Adrenal gland (tissue), 12 donors: ENCODE data around the gene DHX29. TPM values are rescaled to one million over a fixed set of nuclear protein-coding genes. Genes with fewer than 3 reads are reported as not detected.

Experiments used
- DNase-seq, 7 donors: peaks; one replicate each; pipeline ENCODE4 v3.0.0-alpha.2; 2019 to 2020
- H3K27ac ChIP-seq, 5 donors: fragments of 200-600 bp; sonication (generic) in 4 of 5; 1 replicate in 3 of 5; 2 replicates in 2 of 5; pipeline versions ENCODE4 v1.5.1 to v1.8.0; 2016 to 2020; ENCODE audit warnings: mild to moderate bottlenecking in 1 of 5
- H3K27me3 ChIP-seq: fragments of 200-600 bp; 2 replicates; pipeline ENCODE4 v1.8.0; 2021
- H3K36me3 ChIP-seq, 2 donors: fragments of 200-600 bp; replicated peaks in 1 of 2; 1 replicate in 1 of 2; 2 replicates in 1 of 2; pipeline versions ENCODE4 v1.5.1 to v1.8.0; 2018 to 2022
- H3K4me1 ChIP-seq, 2 donors: fragments of 200-600 bp; replicated peaks in 1 of 2; 1 replicate in 1 of 2; 2 replicates in 1 of 2; pipeline versions ENCODE4 v1.5.1 to v1.8.0; 2018 to 2021
- H3K4me3 ChIP-seq, 4 donors: fragments of 200-600 bp; sonication (generic) in 3 of 4; one replicate each; pipeline ENCODE4 v1.5.1; 2016 to 2018
- H3K9me3 ChIP-seq, 3 donors: fragments of 200-600 bp; sonication (generic) in 1 of 3; replicated peaks in 1 of 3; 1 replicate in 2 of 3; 2 replicates in 1 of 3; pipeline versions ENCODE4 v1.5.1 to v1.8.0; 2016 to 2021
- POLR2A ChIP-seq, 2 donors: fragments of 450-650 bp; IDR thresholded peaks; one replicate each; pipeline ENCODE4 v1.6.1; 2017; ENCODE audit warnings: antibody characterized with exemption in 2 of 2, mild to moderate bottlenecking in 2 of 2, moderate library complexity in 1 of 2
- WGBS, 4 donors: extraction: QIAGEN DNeasy Blood & Tissue Kit in 2 of 4; methylation state at CpG; one replicate each; pipeline versions ENCODE4 v1.1.5 to v1.1.7; 2013 to 2017; 5-methylcytosine and 5-hydroxymethylcytosine counted together
- intact Hi-C, 2 donors: fragments of 100-400 bp; cut with DNase I; formaldehyde crosslinking; loops; one replicate each; pipeline versions ENCODE4 v1.14.1 to v1.15.0; 2022 to 2023
- polyA plus RNA-seq, 3 donors: library from polyadenylated mRNA; stranded (reverse); fragments of 200-250 nt in 2 of 3; fragments of 350-450 nt in 1 of 3; fragmentation: Illumina TruSeq in 1 of 3; extraction: RNeasy Lipid Tissue Mini Kit (QIAGEN cat#74804) in 1 of 3; gene quantifications; one replicate each; pipeline ENCODE4 v1.2.3, GENCODE V29; 2013 to 2014
- total RNA-seq, 9 donors: library from RNA; depleted of rRNA in 4 of 9; stranded (reverse); fragments of >200 nt in 4 of 9; fragments of 120-200 nt in 1 of 9; fragmentation: NEBNext Ultra II Directional in 1 of 9; extraction: Animal tissue kit (Norgen Biotek cat#: 25700) in 1 of 9; gene quantifications; one replicate each; pipeline versions ENCODE4 v1.1.0 to v1.2.4, GENCODE V29; 2013 to 2023
- TF ChIP-seq, protein P1 (sequence below), 6 experiments: fragments of 450-650 bp in 4 of 6; fragments of 200-600 bp in 2 of 6; sonication (generic) in 1 of 6; IDR thresholded peaks; 1 replicate in 5 of 6; 2 replicates in 1 of 6; pipeline versions ENCODE4 v1.5.1 to v1.8.0; 2016 to 2021; ENCODE audit warnings: antibody characterized with exemption in 6 of 6, mild to moderate bottlenecking in 2 of 6, moderate library complexity in 1 of 6
- donor health status: healthy with polysubstance abuse.
- donor health status: Bipolar disorder and iron deficiency.
- donor health status: DM: yes; HTN: yes; CAD: no.
- donor health status: DM: no; HTN: no; CAD: no.
- donor health status: DM: no; HTN: no; CAD: no.
- donor health status: DM: yes; HTN: yes; CAD: no.

The DHX29 gene
- total and polyA plus RNA-seq, 12 donors, result 6.7 to 34.9 (median 24.8) TPM

DNA sequence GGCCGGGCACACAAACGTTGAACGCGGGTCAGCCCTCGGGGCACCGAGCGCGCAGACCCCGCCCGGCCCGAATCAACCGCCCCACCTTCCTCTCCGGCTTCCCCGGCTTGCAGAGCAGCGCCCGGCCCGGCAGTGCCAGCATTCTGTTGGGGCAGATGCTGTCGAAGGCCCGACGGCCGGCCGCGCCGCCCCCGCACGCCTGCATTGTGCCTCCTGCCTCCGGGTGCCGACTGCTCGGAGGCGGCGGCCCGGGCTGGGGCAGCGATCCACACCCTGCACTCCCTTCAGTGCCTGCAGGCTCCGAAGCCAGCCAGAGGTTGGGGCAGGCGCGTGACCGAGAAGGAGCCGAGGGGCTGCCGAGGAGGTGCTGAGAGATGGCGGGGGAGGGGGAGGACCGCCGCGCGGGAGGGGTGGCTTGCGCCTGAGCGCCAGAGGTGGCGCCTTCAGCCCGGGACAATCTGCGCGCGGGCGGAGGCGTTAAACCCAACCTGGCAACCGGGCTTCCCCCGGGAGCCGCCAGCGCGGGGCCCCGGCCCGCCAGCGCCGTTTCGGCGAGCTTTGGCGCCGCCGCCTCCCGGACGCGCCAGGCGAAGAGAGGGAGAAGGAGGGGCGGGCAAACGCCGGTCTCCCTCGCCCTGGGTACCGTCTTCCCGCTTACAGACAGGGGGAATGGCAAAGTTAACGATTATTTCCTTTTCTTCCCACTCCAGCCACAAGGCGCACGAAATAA is 80.4 kb downstream of the DHX29 start, which contains the start of gene MCIDAS:
Gene MCIDAS, minus strand, starts transcription at position 382 of the 730 bp plus-strand sequence. Its CDS starts 177 bp downstream, at position 205.
- Histone ChIP-seq H3K9me3 (no peaks in the 10 kb centered on the region), H3K36me3 (no peaks in the 10 kb centered on the region), H3K4me1 (peaks cover 13 to 24% of the 10 kb centered on the region in 2 donors), H3K27me3 (peaks cover 97% of the 10 kb centered on the region), H3K4me3 (peak within 1 kb of the TSS in 2 of 4 donors; percentile 13 to 48), H3K27ac (no peak within 1 kb of the TSS)
- TF ChIP-seq, protein P1, sequence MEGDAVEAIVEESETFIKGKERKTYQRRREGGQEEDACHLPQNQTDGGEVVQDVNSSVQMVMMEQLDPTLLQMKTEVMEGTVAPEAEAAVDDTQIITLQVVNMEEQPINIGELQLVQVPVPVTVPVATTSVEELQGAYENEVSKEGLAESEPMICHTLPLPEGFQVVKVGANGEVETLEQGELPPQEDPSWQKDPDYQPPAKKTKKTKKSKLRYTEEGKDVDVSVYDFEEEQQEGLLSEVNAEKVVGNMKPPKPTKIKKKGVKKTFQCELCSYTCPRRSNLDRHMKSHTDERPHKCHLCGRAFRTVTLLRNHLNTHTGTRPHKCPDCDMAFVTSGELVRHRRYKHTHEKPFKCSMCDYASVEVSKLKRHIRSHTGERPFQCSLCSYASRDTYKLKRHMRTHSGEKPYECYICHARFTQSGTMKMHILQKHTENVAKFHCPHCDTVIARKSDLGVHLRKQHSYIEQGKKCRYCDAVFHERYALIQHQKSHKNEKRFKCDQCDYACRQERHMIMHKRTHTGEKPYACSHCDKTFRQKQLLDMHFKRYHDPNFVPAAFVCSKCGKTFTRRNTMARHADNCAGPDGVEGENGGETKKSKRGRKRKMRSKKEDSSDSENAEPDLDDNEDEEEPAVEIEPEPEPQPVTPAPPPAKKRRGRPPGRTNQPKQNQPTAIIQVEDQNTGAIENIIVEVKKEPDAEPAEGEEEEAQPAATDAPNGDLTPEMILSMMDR (IDR thresholded peaks at IDR 0.05), result no peak
- no peak for TF ChIP-seq POLR2A (IDR thresholded peaks at IDR 0.05)
- 0 to 1% (median 1%) methylated on average over 4 to 80 of the region's 80 CpGs for WGBS, 4 donors
- intact Hi-C loops, result loop anchor here in 1 of 2 donors (10.0 kb wide), 1 partner anchor 52 kb away; the partner anchor contains the start of gene CDC20B
- DNase-seq, result peak in 2 of 7 donors; percentile 19 to 31

GRCh38 chr5:55226027-55226933 is 81.2 kb downstream of the DHX29 start:
- WGBS, 4 donors, result 6 to 54% (median 15%) methylated on average over 6 to 54 of the region's 54 CpGs
- H3K4me3 ChIP-seq, result peak overlapping the region in 1 of 4 donors; percentile 48
- H3K4me1 ChIP-seq, result peaks cover 13 to 18% of the 10 kb centered on the region in 2 donors
- no peaks in the 10 kb centered on the region for H3K36me3 ChIP-seq
- intact Hi-C loops, result loop anchor here in 1 of 2 donors (10.0 kb wide), 1 partner anchor 51 kb away; the partner anchor contains the start of gene CDC20B
- peak in 3 of 7 donors; percentile 27 to 44 (median 32) for DNase-seq
- H3K9me3 ChIP-seq, result no peaks in the 10 kb centered on the region
- no peak overlapping the region for H3K27ac ChIP-seq
- TF ChIP-seq, protein P1 (IDR thresholded peaks at IDR 0.05), result peak in 5 of 6 experiments; percentile 8 to 42 (median 19)
- TF ChIP-seq POLR2A (IDR thresholded peaks at IDR 0.05), result no peak
- peaks cover 100% of the 10 kb centered on the region for H3K27me3 ChIP-seq

GRCh38 chr5:55225346-55225745 is 82.1 kb downstream of the DHX29 start:
- Histone ChIP-seq H3K4me3 (no peak overlapping the region), H3K36me3 (no peaks in the 10 kb centered on the region), H3K27ac (no peak overlapping the region), H3K27me3 (peaks cover 100% of the 10 kb centered on the region), H3K9me3 (no peaks in the 10 kb centered on the region), H3K4me1 (peaks cover 17 to 20% of the 10 kb centered on the region in 2 donors)
- intact Hi-C loops, result loop anchor here in 1 of 2 donors (10.0 kb wide), 1 partner anchor 51 kb away; the partner anchor contains the start of gene CDC20B
- DNase-seq, result no peak
- TF ChIP-seq, protein P1 (IDR thresholded peaks at IDR 0.05), result no peak
- no peak for TF ChIP-seq POLR2A (IDR thresholded peaks at IDR 0.05)

DNA sequence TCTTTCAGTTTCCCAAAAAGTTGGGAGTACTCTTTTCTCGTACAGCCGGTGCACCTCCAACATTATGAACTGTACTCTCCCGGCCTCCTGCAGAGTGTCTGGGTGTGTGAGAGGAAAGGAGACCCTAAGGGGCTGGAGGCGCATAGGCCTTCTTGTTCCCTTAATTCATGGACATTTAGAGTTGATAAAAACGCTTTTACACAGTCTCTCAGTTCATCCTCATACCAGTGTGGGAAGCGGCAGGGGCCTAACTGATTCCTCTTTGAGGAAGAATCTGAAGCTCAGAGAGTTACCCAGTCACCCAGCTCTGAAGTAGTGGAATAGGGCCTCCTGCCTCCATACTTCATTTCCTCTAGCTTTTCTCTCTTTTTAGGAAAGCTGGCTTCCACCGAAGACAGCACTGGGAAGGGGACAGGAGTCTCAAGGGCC is 83.7 kb downstream of the DHX29 start:
- no peak overlapping the region for H3K4me3 ChIP-seq

More for the DNA sequence above, 83.7 kb downstream of the DHX29 start:
- no peaks in the 10 kb centered on the region for H3K9me3 ChIP-seq
- peaks cover 19 to 22% of the 10 kb centered on the region in 2 donors for H3K4me1 ChIP-seq
- H3K27ac ChIP-seq, result no peak overlapping the region
- peaks cover 91% of the 10 kb centered on the region for H3K27me3 ChIP-seq
- no peak for DNase-seq
- no peaks in the 10 kb centered on the region for H3K36me3 ChIP-seq
- WGBS, 4 donors, result 53 to 64% (median 63%) methylated on average over 6 to 7 of the region's 7 CpGs
- intact Hi-C loops, result loop anchor here in 1 of 2 donors (10.0 kb wide), 1 partner anchor 49 kb away; the partner anchor contains the start of gene CDC20B
- TF ChIP-seq POLR2A (IDR thresholded peaks at IDR 0.05), result no peak
- TF ChIP-seq, protein P1 (IDR thresholded peaks at IDR 0.05), result no peak
